B cell (primary cell): Measurements from ENCODE around the gene FBXO48. TPM values are rescaled to one million over a fixed set of nuclear protein-coding genes. Genes with fewer than 3 reads are reported as not detected.

ENCODE experiments used
- ATAC-seq: fragments of 200-7000 bp; cut with Tn5 transposase; one replicate; pipeline ENCODE4 v1.10.0; 2021; ENCODE audit warnings: low read depth, mild to moderate bottlenecking, moderate number of reproducible peaks, moderate library complexity
- CTCF ChIA-PET: fragments of 350-600 bp; sonication (Branson Sonifier 250); formaldehyde crosslinking; loops from one replicate; lab custom pipeline; 2021; ENCODE audit warnings: antibody characterized with exemption, inconsistent platforms; lab: Charles Lee
- POLR2A ChIA-PET: fragments of 350-600 bp; sonication (Branson Sonifier 250); formaldehyde crosslinking; loops from one replicate; lab custom pipeline; 2021; ENCODE audit warnings: antibody characterized with exemption; lab: Charles Lee
- DNase-seq: peaks from one replicate; pipeline ENCODE4 v3.0.0; 2013
- H2AFZ ChIP-seq: 2 replicates; pipeline ENCODE4 v1.6.1; 2012; ENCODE audit warnings: mild to moderate bottlenecking, low read depth, low read length; ENCODE audit not compliant: insufficient read depth, poor library complexity, severe bottlenecking
- H3K27ac ChIP-seq, 2 donors: 1 replicate in 1 of 2; 2 replicates in 1 of 2; pipeline ENCODE4 v1.5.1; 2012 to 2013; ENCODE audit warnings: low read length in 2 of 2, mild to moderate bottlenecking in 2 of 2, moderate library complexity in 1 of 2
- H3K27me3 ChIP-seq, 4 experiments: fragments of 200-600 bp in 1 of 4; sonication (generic) in 1 of 4; replicated peaks in 1 of 4; 1 replicate in 2 of 4; 2 replicates in 2 of 4; pipeline versions ENCODE4 v1.6.1 to v1.7.0; 2013 to 2016; ENCODE audit warnings: low read length in 3 of 4, mild to moderate bottlenecking in 2 of 4, mixed read lengths in 1 of 4, moderate library complexity in 1 of 4; ENCODE audit not compliant: insufficient read depth in 4 of 4, control insufficient read depth in 3 of 4; ENCODE audit errors: control extremely low read depth in 1 of 4
- H3K36me3 ChIP-seq, 2 experiments: replicated peaks in 1 of 2; 1 replicate in 1 of 2; 2 replicates in 1 of 2; pipeline versions ENCODE4 v1.6.1 to v1.7.1; 2013; ENCODE audit warnings: low read length in 1 of 2; ENCODE audit not compliant: insufficient read depth in 2 of 2, control insufficient read depth in 1 of 2; ENCODE audit errors: control extremely low read depth in 1 of 2, extremely low read depth in 1 of 2
- H3K4me1 ChIP-seq, 2 donors: fragments of 200-600 bp in 1 of 2; sonication (generic) in 1 of 2; 1 replicate in 1 of 2; 2 replicates in 1 of 2; pipeline versions ENCODE4 v1.5.1 to v1.6.1; 2013 to 2017; ENCODE audit warnings: low read length in 2 of 2; ENCODE audit not compliant: control insufficient read depth in 2 of 2, insufficient read depth in 2 of 2
- H3K4me2 ChIP-seq: replicated peaks from 2 replicates; pipeline ENCODE3; 2012; ENCODE audit warnings: mild to moderate bottlenecking, low read depth, low read length; ENCODE audit not compliant: poor library complexity, severe bottlenecking
- H3K4me3 ChIP-seq, 5 experiments: fragments of 200-600 bp in 1 of 5; sonication (generic) in 1 of 5; 1 replicate in 3 of 5; 2 replicates in 2 of 5; pipeline versions ENCODE4 v1.5.1 to v1.7.0; 2011 to 2016; ENCODE audit warnings: low read length in 4 of 5, mild to moderate bottlenecking in 4 of 5, low read depth in 2 of 5, control low read depth in 1 of 5, moderate library complexity in 1 of 5; ENCODE audit not compliant: insufficient read depth in 1 of 5; ENCODE audit errors: control extremely low read depth in 1 of 5, extremely low read depth in 1 of 5
- H3K79me2 ChIP-seq: fragments of 200-600 bp; sonication (generic); one replicate; pipeline ENCODE4 v1.6.0; 2016; ENCODE audit warnings: low read length; ENCODE audit not compliant: control insufficient read depth, insufficient read depth
- H3K9ac ChIP-seq: fragments of 200-600 bp; sonication (generic); 2 replicates; pipeline ENCODE4 v1.6.1; 2017; ENCODE audit warnings: mild to moderate bottlenecking, low read length, moderate library complexity
- H3K9me3 ChIP-seq, 3 donors: one replicate each; pipeline versions ENCODE4 v1.6.1 to v1.7.1; 2013; ENCODE audit warnings: low read length in 2 of 3; ENCODE audit not compliant: control insufficient read depth in 2 of 3, insufficient read depth in 1 of 3; ENCODE audit errors: control extremely low read depth in 1 of 3
- H4K20me1 ChIP-seq: 2 replicates; pipeline ENCODE4 v1.6.0; 2012; ENCODE audit warnings: mild to moderate bottlenecking, low read length; ENCODE audit not compliant: insufficient read depth, control insufficient read depth, poor library complexity, severe bottlenecking
- H3K27ac Mint-ChIP-seq: one replicate; pipeline ENCODE4 v1.8.0; 2021; ENCODE audit warnings: mixed read lengths
- H3K27me3 Mint-ChIP-seq: one replicate; pipeline ENCODE4 v1.8.0; 2021; ENCODE audit warnings: mixed read lengths
- H3K4me1 Mint-ChIP-seq: one replicate; pipeline ENCODE4 v1.8.0; 2021; ENCODE audit warnings: mixed read lengths
- H3K4me3 Mint-ChIP-seq: one replicate; pipeline ENCODE4 v1.8.0; 2021; ENCODE audit warnings: mixed read lengths
- H3K9me3 Mint-ChIP-seq: one replicate; pipeline ENCODE4 v1.8.0; 2022; ENCODE audit warnings: mixed read lengths; ENCODE audit not compliant: insufficient read depth
- EZH2 ChIP-seq: IDR thresholded peaks from 2 replicates; pipeline ENCODE4 v1.6.1; 2012; ENCODE audit warnings: borderline replicate concordance, low read depth, mild to moderate bottlenecking, moderate library complexity, low read length; ENCODE audit not compliant: insufficient read depth, poor library complexity, severe bottlenecking
- WGBS: methylation state at CpG from one replicate; pipeline ENCODE4 v1.1.5; 2013; ENCODE audit warnings: missing lambda C conversion rate; ENCODE audit not compliant: insufficient coverage; 5-methylcytosine and 5-hydroxymethylcytosine counted together
- intact Hi-C: fragments of 100-400 bp; cut with micrococcal nuclease; formaldehyde crosslinking; loops from one replicate; pipeline ENCODE4 v1.10.0; 2022
- polyA plus RNA-seq: library from polyadenylated mRNA; depleted of rRNA; stranded (reverse); fragments of >200 nt; gene quantifications from 2 replicates; pipeline ENCODE4 v1.2.3, GENCODE V29; 2012
- total RNA-seq, 2 donors: library from RNA; stranded (reverse); fragments of 120-200 nt in 1 of 2; gene quantifications; 1 replicate in 1 of 2; 2 replicates in 1 of 2; pipeline versions ENCODE4 v1.2.3 to v1.2.4, GENCODE V29; 2013 to 2022
- TF ChIP-seq, protein P1 (sequence below): fragments of 200-600 bp; IDR thresholded peaks from one replicate; pipeline ENCODE4 v1.8.0; 2022; ENCODE audit warnings: antibody characterized with exemption, mild to moderate bottlenecking

The FBXO48 gene
- total and polyA plus RNA-seq, 2 donors (not counting 1 experiment from before 2014, with no cell fraction given) = 1.5 to 3.2 TPM

DNA sequence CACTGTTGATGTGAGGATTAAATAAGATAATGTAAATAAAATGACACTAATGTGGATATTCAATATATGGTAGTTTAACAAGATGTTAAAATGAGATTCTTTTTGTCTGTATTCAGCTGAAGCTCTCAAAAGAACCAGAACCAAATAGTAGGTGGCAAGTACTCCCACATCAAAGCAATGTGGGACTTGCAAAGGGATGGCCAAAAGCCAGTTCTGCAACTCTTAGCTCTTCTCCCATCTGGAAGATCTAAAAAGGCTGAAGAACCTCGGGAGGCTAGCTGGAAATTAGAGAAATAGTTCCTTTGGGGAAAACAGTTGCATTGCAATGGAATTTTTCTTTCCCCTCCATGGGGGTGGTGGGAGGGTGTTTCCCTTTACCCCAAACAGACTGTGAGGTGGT is 48.7 kb downstream of the FBXO48 start:
- ATAC-seq = no peak
- DNase-seq = no peak
- Histone ChIP-seq H3K79me2 (no peaks in the 10 kb centered on the region), H3K9me3 (no peaks in the 10 kb centered on the region), H3K27me3 (no peaks in the 10 kb centered on the region), H3K4me1 (peaks cover 76 to 77% of the 10 kb centered on the region in 2 donors), H3K27ac (peak overlapping the region; percentile 7 to 42), H3K4me3 (no peak overlapping the region), H2AFZ (peak overlapping the region; percentile 2), H3K4me2 (peak overlapping the region; percentile 65), H3K9ac (peak overlapping the region; percentile 30), H3K36me3 (no peaks in the 10 kb centered on the region), H4K20me1 (no peaks in the 10 kb centered on the region)
- Mint-ChIP-seq H3K9me3 (no peaks in the 10 kb centered on the region), H3K4me1 (peaks cover 83% of the 10 kb centered on the region), H3K4me3 (peak overlapping the region; percentile 66), H3K27me3 (no peaks in the 10 kb centered on the region), H3K27ac (peak overlapping the region; percentile 79)
- TF ChIP-seq, protein P1, sequence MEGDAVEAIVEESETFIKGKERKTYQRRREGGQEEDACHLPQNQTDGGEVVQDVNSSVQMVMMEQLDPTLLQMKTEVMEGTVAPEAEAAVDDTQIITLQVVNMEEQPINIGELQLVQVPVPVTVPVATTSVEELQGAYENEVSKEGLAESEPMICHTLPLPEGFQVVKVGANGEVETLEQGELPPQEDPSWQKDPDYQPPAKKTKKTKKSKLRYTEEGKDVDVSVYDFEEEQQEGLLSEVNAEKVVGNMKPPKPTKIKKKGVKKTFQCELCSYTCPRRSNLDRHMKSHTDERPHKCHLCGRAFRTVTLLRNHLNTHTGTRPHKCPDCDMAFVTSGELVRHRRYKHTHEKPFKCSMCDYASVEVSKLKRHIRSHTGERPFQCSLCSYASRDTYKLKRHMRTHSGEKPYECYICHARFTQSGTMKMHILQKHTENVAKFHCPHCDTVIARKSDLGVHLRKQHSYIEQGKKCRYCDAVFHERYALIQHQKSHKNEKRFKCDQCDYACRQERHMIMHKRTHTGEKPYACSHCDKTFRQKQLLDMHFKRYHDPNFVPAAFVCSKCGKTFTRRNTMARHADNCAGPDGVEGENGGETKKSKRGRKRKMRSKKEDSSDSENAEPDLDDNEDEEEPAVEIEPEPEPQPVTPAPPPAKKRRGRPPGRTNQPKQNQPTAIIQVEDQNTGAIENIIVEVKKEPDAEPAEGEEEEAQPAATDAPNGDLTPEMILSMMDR = no peak
- no peak for TF ChIP-seq EZH2
- intact Hi-C loops = no loop called here
- ChIA-PET CTCF (interaction anchor here (0.7 to 5.3 kb wide), 4 partner anchors 14 to 296 kb away, joined by 3 to 30 read pairs (median 5); no protein-coding TSS in a partner anchor), POLR2A (no interaction called here)
- WGBS = no CpG with 5 or more reads among the region's 1 CpG

DNA sequence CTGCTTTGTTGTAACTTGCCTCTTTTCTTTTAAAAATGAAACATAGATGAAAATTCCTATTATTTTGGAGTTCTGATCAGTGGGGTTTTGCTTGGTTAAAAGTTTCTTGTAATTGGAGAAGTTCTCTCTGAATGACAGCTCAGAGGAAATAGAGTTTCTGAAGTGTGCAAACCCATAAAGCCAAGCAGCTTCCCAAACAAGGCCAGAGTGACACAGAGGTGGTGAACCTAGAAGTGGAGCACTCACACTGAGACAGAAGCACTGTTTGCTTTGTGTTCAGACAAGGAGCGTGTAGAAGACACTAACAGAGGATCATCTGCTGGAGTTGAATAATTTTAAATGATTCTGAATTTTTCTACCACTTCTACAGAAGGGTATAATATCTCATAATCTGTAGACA is 49.2 kb downstream of the FBXO48 start:
- H3K4me1 ChIP-seq = peaks cover 76 to 77% of the 10 kb centered on the region in 2 donors
- H3K79me2 ChIP-seq = no peaks in the 10 kb centered on the region
- peak overlapping the region; percentile 65 for H3K4me2 ChIP-seq
- peak overlapping the region; percentile 66 for H3K4me3 Mint-ChIP-seq
- H3K9me3 ChIP-seq = no peaks in the 10 kb centered on the region
- no peak overlapping the region for H2AFZ ChIP-seq
- WGBS = no CpG with 5 or more reads among the region's 1 CpG
- peak; percentile 67 for ATAC-seq
- H3K27ac Mint-ChIP-seq = peak overlapping the region; percentile 79
- no peaks in the 10 kb centered on the region for H3K36me3 ChIP-seq
- peaks cover 87% of the 10 kb centered on the region for H3K4me1 Mint-ChIP-seq
- H3K9me3 Mint-ChIP-seq = no peaks in the 10 kb centered on the region
- DNase-seq = peak; percentile 34
- H3K4me3 ChIP-seq = peak overlapping the region in 1 of 5 experiments; percentile 4
- ChIA-PET CTCF (interaction anchor here (0.7 to 5.3 kb wide), 5 partner anchors 10 to 296 kb away, joined by 3 to 30 read pairs (median 4); no protein-coding TSS in a partner anchor), POLR2A (interaction anchor here (1.4 kb wide), 1 partner anchor 15 kb away, joined by 4 read pairs; no protein-coding TSS in a partner anchor)
- peak overlapping the region in 1 of 2 donors; percentile 42 for H3K27ac ChIP-seq
- H4K20me1 ChIP-seq = no peaks in the 10 kb centered on the region
- no peaks in the 10 kb centered on the region for H3K27me3 ChIP-seq
- TF ChIP-seq, protein P1 = no peak
- no peaks in the 10 kb centered on the region for H3K27me3 Mint-ChIP-seq
- peak overlapping the region; percentile 30 for H3K9ac ChIP-seq
- intact Hi-C loops = no loop called here
